OCI-LY1 (cell line): Measurements from ENCODE around the gene KDM2A.
A peak's percentile ranks its signal among the peaks of the same experiment; 100 is the strongest.

ENCODE experiments used
- H2AFZ ChIP-seq: fragments of 200-600 bp; sonication (generic), shearing (Covaris generic); 2 replicates; pipeline ENCODE4 v1.6.0; 2014; ENCODE audit warnings: antibody characterized with exemption, mild to moderate bottlenecking, low read length
- H3F3A ChIP-seq: fragments of 200-600 bp; sonication (generic), shearing (Covaris generic); 2 replicates; pipeline ENCODE4 v1.6.0; 2014; ENCODE audit warnings: mild to moderate bottlenecking, antibody characterized with exemption, low read length, moderate library complexity; ENCODE audit not compliant: insufficient read depth
- H3K27ac ChIP-seq: fragments of 200-600 bp; sonication (generic); 2 replicates; pipeline ENCODE4 v1.5.1; 2014; ENCODE audit warnings: low read length, mixed run types, mild to moderate bottlenecking, low read depth; ENCODE audit not compliant: poor library complexity, severe bottlenecking
- H3K27me3 ChIP-seq: fragments of 200-600 bp; sonication (generic); 2 replicates; pipeline ENCODE4 v1.6.0; 2014; ENCODE audit warnings: antibody characterized with exemption, mild to moderate bottlenecking, low read length, moderate library complexity; ENCODE audit not compliant: insufficient read depth
- H3K36me3 ChIP-seq: fragments of 200-600 bp; sonication (generic); 2 replicates; pipeline ENCODE4 v1.6.1; 2014; ENCODE audit warnings: mild to moderate bottlenecking, antibody characterized with exemption, low read length, moderate library complexity, mixed read lengths; ENCODE audit not compliant: insufficient read depth
- H3K4me1 ChIP-seq: fragments of 200-600 bp; sonication (generic); 2 replicates; pipeline ENCODE4 v1.5.1; 2014; ENCODE audit warnings: mild to moderate bottlenecking, low read length, moderate library complexity; ENCODE audit not compliant: insufficient read depth, severe bottlenecking
- H3K4me2 ChIP-seq: fragments of 200-600 bp; sonication (generic), shearing (Covaris generic); 2 replicates; pipeline ENCODE4 v1.6.1; 2014; ENCODE audit warnings: low read length
- H3K4me3 ChIP-seq: fragments of 200-600 bp; sonication (generic); 2 replicates; pipeline ENCODE4 v1.5.1; 2014; ENCODE audit warnings: low read length, low read depth, mild to moderate bottlenecking, mixed read lengths; ENCODE audit not compliant: poor library complexity, severe bottlenecking
- H3K79me2 ChIP-seq: fragments of 200-600 bp; shearing (Covaris generic); 2 replicates; pipeline ENCODE4 v1.6.1; 2016; ENCODE audit warnings: mixed run types, low read length, mixed read lengths; ENCODE audit not compliant: insufficient read depth
- H3K9ac ChIP-seq: fragments of 200-600 bp; sonication (generic), shearing (Covaris generic); 2 replicates; pipeline ENCODE4 v1.6.1; 2014; ENCODE audit warnings: mild to moderate bottlenecking, low read length, mixed read lengths
- H3K9me2 ChIP-seq: fragments of 200-600 bp; sonication (generic), shearing (Covaris generic); 2 replicates; pipeline ENCODE4 v1.6.1; 2014; ENCODE audit warnings: low read depth, mild to moderate bottlenecking, low read length, mixed read lengths
- H3K9me3 ChIP-seq: fragments of 200-600 bp; shearing (Covaris generic); 2 replicates; pipeline ENCODE4 v1.6.1; 2014; ENCODE audit warnings: low read length, mixed read lengths
- H4K20me1 ChIP-seq: fragments of 200-600 bp; sonication (generic), shearing (Covaris generic); 2 replicates; pipeline ENCODE4 v1.6.0; 2016; ENCODE audit warnings: mild to moderate bottlenecking, low read length; ENCODE audit not compliant: insufficient read depth
- EZH2 ChIP-seq: fragments of 200-600 bp; sonication (generic), shearing (Covaris generic); IDR thresholded peaks from 2 replicates; pipeline ENCODE4 v1.8.0; 2017; ENCODE audit warnings: borderline replicate concordance, mixed run types, mild to moderate bottlenecking, antibody characterized with exemption, low read length, moderate library complexity, mixed read lengths
- TF ChIP-seq, protein P1 (sequence below): fragments of 200-600 bp; sonication (generic), shearing (Covaris generic); IDR thresholded peaks from 2 replicates; pipeline ENCODE4 v1.5.1; 2017; ENCODE audit warnings: mild to moderate bottlenecking, antibody characterized with exemption, low read length, moderate library complexity, mixed read lengths

KDM2A gene

DNA sequence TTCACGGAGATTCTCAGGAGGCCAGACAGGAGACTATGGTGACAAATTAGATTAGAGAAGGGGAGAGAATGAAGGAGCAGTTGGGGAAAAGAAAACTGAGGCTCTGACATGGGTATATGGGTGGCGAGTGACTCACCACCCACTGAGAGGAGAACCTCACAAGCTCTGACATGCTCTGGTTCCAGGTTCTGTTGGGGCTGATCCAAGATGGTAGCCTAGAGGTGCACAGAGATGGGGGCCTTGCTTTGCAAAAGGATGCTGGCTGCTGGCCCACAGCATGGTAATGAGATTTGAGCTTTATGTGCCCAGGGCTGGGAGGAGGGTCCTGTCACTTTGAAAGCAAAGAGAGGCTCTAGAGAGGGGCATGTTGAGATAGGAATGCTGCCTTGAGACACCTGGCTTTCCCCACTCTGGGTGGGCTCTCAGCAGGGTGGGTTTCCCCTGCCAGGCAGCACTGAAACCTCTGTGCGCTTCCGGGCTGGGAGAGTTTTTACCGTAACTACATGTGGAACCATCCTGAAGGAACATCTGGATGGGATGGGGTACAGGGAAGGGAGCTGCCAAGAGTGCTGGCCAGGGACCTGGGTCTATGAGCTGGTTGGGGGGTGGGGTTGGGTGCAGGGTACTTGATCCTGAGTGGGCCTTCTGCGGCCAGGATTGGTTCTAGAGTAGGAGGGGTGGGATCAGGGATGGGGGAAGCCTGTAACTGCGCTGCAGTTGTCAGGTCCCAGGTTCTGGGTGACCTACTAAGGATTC, 146.0 kb downstream of the KDM2A start:
- Histone ChIP-seq H3K4me2 (no peak overlapping the region), H4K20me1 (no peaks in the 10 kb centered on the region), H3K27me3 (no peaks in the 10 kb centered on the region), H3K9me2 (no peaks in the 10 kb centered on the region), H3K9me3 (no peaks in the 10 kb centered on the region), H3K27ac (no peak overlapping the region), H3K79me2 (peaks cover 27% of the 10 kb centered on the region), H3K36me3 (peaks cover 26% of the 10 kb centered on the region; the same call in 1 of the 2 replicates), H3K4me3 (no peak overlapping the region), H3K9ac (no peak overlapping the region), H2AFZ (no peak overlapping the region), H3K4me1 (peaks cover 45% of the 10 kb centered on the region), H3F3A (0 out of 2 replicates have a peak, but pooled peaks cover 4% of the 10 kb centered on the region)
- no peak for TF ChIP-seq EZH2
- TF ChIP-seq, protein P1, sequence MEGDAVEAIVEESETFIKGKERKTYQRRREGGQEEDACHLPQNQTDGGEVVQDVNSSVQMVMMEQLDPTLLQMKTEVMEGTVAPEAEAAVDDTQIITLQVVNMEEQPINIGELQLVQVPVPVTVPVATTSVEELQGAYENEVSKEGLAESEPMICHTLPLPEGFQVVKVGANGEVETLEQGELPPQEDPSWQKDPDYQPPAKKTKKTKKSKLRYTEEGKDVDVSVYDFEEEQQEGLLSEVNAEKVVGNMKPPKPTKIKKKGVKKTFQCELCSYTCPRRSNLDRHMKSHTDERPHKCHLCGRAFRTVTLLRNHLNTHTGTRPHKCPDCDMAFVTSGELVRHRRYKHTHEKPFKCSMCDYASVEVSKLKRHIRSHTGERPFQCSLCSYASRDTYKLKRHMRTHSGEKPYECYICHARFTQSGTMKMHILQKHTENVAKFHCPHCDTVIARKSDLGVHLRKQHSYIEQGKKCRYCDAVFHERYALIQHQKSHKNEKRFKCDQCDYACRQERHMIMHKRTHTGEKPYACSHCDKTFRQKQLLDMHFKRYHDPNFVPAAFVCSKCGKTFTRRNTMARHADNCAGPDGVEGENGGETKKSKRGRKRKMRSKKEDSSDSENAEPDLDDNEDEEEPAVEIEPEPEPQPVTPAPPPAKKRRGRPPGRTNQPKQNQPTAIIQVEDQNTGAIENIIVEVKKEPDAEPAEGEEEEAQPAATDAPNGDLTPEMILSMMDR, result no peak

DNA sequence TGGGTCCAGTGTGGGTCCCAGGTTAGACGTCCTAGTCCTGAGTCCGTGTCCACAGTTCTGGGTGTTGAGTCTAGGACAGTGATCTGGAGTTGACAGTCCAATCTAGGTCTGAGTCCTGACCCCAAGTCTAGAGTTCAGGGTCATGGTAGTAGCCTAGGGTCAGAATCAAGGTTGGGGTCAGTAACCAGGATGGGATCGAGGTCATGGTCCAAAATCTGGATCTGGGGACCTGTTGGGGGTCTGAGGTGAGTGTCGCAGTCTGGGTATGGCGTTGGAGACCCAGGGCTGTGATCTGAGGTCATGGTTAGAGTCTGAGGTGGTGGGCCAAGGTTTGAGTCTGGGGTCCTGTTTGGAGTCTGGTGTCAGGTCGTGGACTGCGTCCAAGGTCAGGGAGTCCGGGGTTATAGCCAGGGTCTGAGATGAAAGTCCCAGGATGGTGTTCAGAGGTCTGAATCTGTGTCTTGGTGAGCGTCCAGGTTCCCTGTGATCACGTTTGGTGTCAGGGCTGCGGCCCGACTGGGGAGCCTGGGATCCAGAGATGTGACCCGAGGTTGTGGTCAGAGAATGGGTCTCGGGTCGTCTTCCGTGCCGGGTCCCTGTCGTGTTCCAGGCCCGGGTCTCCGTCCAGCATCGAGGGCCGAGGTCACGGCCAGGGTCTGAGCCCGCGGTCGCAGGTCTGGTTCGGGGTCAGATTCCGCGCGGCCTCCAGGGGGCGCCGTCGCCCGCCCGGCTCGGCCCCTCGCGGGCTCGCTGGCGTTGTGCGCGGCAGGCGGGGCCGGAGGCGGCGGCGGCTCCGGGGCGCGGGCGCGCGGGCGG, 146.8 kb downstream of the KDM2A start:
- no peaks in the 10 kb centered on the region for H3K27me3 ChIP-seq
- H3K79me2 ChIP-seq, result peaks cover 35% of the 10 kb centered on the region
- H3K9me2 ChIP-seq, result no peaks in the 10 kb centered on the region
- no peaks in the 10 kb centered on the region for H4K20me1 ChIP-seq
- peaks cover 53% of the 10 kb centered on the region for H3K4me1 ChIP-seq
- H3K9me3 ChIP-seq, result no peaks in the 10 kb centered on the region
- H2AFZ ChIP-seq, result no peak overlapping the region
- peaks cover 4% of the 10 kb centered on the region; the same call in 1 of the 2 replicates for H3F3A ChIP-seq
- peak overlapping the region; percentile 34 for H3K4me2 ChIP-seq
- TF ChIP-seq, protein P1, result peak; percentile 55
- no peak for TF ChIP-seq EZH2
- H3K27ac ChIP-seq, result no peak overlapping the region
- H3K36me3 ChIP-seq, result peaks cover 26% of the 10 kb centered on the region; the same call in 1 of the 2 replicates
- H3K9ac ChIP-seq, result peak overlapping the region; percentile 45; the same call in 1 of the 2 replicates
- peak overlapping the region; percentile 18 for H3K4me3 ChIP-seq

DNA sequence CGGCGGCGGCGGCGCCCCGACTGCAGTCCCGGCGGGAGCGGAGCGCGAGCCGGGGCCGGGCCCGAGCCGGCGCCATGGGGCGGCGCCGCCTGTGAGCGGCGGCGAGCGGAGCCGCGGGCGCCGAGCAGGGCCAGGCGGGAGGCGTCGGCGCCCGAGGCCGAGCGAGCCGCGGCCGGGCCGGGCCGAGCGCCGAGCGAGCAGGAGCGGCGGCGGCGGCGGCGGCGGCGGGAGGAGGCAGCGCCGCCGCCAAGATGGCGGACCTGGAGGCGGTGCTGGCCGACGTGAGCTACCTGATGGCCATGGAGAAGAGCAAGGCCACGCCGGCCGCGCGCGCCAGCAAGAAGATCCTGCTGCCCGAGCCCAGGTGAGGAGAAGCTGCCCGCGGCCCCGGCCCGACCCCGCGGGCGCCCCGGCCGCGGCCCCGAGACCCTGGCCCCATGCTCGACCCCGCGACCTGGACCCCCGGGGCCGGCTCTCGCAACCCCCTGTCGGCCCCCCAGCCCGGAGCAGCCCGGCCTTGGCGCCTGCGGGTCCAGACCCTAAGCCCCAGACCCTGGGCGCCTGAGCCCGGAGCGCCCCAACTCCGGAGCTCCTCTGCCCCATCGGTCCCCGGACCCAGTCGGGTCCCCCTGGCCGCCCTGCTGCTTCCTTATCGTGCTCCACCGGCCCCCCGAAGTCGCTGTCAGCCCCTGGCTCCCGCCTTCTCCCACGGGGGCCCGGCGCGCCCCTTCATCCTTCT, 147.6 kb downstream of the KDM2A start, which contains the start of gene GRK2:
Gene GRK2 (plus strand): TSS at position 25 of the 739 bp plus-strand sequence. CDS start 227 bp downstream, at position 252.
- Histone ChIP-seq H3K4me2 (peak within 1 kb of the TSS; percentile 93), H2AFZ (no peak within 1 kb of the TSS), H3K4me1 (peaks cover 61% of the 10 kb centered on the region), H4K20me1 (no peaks in the 10 kb centered on the region), H3K36me3 (peaks cover 27% of the 10 kb centered on the region; the same call in 1 of the 2 replicates), H3K27me3 (no peaks in the 10 kb centered on the region), H3K9ac (peak within 1 kb of the TSS; percentile 97), H3K79me2 (peaks cover 41% of the 10 kb centered on the region), H3K9me3 (no peaks in the 10 kb centered on the region), H3F3A (peaks cover 9% of the 10 kb centered on the region; the same call in 1 of the 2 replicates), H3K4me3 (peak within 1 kb of the TSS; percentile 93), H3K27ac (peak within 1 kb of the TSS; percentile 98), H3K9me2 (no peaks in the 10 kb centered on the region)
- TF ChIP-seq, protein P1, result no peak
- TF ChIP-seq EZH2, result no peak
